ENCODE results near the gene ZDHHC22. TPM values are rescaled to one million over a fixed set of nuclear protein-coding genes. Genes with fewer than 3 reads are reported as not detected.
A peak's percentile ranks its signal among the peaks of the same experiment; 100 is the strongest.

Gene ZDHHC22
- total and polyA plus RNA-seq, 2 of the 13 experiments (the other 11 are each of a cell fraction or from before 2014, with no cell fraction given), result not detected

DNA sequence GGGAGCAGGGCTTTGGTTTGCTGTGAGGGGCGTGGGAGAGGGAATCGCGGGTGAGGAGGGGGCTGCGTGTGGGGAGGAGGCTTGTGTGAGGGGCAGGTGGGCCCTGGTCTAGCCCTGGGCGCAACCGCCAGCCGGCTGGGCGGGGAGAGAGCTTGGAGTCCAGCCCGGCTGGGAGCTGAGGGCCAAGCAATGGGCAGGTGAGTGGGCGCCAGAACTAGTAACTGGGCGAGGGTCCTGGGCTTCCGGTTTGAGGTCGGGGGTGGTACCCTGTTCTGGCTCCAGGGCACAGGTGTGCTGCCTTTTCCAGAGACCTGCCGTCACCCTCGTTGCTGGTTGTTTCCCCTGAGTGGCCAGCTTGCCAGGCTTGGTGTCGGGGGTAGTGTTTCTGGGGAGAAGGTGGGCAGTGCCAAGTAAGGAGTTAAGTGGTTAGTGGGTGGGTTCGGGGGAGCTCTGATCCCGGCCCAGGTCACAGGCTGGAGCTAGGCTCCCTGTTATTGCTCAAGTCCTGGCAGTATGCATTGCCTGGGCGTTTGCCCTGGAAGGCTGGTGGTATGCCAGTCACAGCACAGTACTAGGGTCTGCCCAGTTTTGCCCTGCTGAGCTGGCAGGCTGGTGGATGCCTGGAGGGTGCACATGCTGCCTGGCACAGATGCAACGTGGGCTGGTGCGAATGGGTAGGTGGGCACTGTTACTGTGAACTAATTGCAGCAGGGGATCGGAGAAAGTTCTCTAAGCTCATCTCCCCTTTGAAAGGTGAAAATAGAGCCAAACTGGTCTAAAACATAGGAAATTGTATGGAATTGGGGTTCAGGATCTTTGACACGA, 42.9 kb downstream of the ZDHHC22 start:
- Histone ChIP-seq H3K27ac (ENCODE audit: extremely low read length, insufficient read depth, low read length) (peak overlapping the region; percentile 88), H3K4me1 (ENCODE audit: insufficient read depth, low read length) (peaks cover 24% of the 10 kb centered on the region), H3K36me3 (replicated peaks in 1 of 2; ENCODE audit: control insufficient read depth in 1 of 2, insufficient read depth in 2 of 2, low read length in 2 of 2) (no peaks in the 10 kb centered on the region), H3K9me3 (ENCODE audit: low read length) (no peaks in the 10 kb centered on the region), H3K27me3 (ENCODE audit: control insufficient read depth in 1 of 2, insufficient read depth in 2 of 2, low read length in 2 of 2) (no peaks in the 10 kb centered on the region; a peak in 1 of 5 replicates), H2AFZ (ENCODE audit: low read length) (peak overlapping the region; percentile 76), H3K79me2 (ENCODE audit: insufficient read depth, low read length) (peaks cover 16% of the 10 kb centered on the region), H3K4me2 (ENCODE audit: low read depth, low read length) (peak overlapping the region; percentile 92), H3K9ac (ENCODE audit: insufficient read depth, low read depth, low read length) (peak overlapping the region; percentile 92), H4K20me1 (ENCODE audit: insufficient read depth, low read length) (no peaks in the 10 kb centered on the region), H3K4me3 (replicated peaks in 1 of 3; ENCODE audit: insufficient read depth in 1 of 3, low read depth in 2 of 3, low read length in 3 of 3) (peak overlapping the region; percentile 75 to 97 (median 92))
- WGBS (ENCODE audit: low lambda C conversion rate), result 11% methylated on average over 19 of the region's 23 CpGs
- DNase-seq (ENCODE audit: low spot score) (no peak), ATAC-seq (peak; percentile 52), FAIRE-seq (no peak)
- POLR2A ChIA-PET, result interaction anchor here (1.3 kb wide), 1 partner anchor 55 kb away, joined by 5 read pairs; no protein-coding TSS in a partner anchor
- no TSS peak for BruUV-seq (replicated peaks)
- CTCF ChIA-PET (ENCODE audit: low intra/inter-chr PET ratio, low total read pairs), result no interaction called here
- intact Hi-C loops (cut with micrococcal nuclease; ENCODE audit: unreplicated experiment) (loop anchor here (5.0 kb wide), 1 partner anchor 56 kb away; no protein-coding TSS in a partner anchor), in situ Hi-C loops (cut with HindIII; ENCODE audit: extremely low pct_ligation_motif_present, low pct_unique_long_range_greater_than_20kb) (no loop called here)
- no peak for TF ChIP-seq SP5 (CRISPR knock-in tag; IDR thresholded peaks at IDR 0.05; ENCODE audit: borderline replicate concordance, low read depth)
- peak; percentile 61 for TF ChIP-seq BRD4 (CRISPR knock-in tag; IDR thresholded peaks at IDR 0.05)
- TF ChIP-seq, protein P1, sequence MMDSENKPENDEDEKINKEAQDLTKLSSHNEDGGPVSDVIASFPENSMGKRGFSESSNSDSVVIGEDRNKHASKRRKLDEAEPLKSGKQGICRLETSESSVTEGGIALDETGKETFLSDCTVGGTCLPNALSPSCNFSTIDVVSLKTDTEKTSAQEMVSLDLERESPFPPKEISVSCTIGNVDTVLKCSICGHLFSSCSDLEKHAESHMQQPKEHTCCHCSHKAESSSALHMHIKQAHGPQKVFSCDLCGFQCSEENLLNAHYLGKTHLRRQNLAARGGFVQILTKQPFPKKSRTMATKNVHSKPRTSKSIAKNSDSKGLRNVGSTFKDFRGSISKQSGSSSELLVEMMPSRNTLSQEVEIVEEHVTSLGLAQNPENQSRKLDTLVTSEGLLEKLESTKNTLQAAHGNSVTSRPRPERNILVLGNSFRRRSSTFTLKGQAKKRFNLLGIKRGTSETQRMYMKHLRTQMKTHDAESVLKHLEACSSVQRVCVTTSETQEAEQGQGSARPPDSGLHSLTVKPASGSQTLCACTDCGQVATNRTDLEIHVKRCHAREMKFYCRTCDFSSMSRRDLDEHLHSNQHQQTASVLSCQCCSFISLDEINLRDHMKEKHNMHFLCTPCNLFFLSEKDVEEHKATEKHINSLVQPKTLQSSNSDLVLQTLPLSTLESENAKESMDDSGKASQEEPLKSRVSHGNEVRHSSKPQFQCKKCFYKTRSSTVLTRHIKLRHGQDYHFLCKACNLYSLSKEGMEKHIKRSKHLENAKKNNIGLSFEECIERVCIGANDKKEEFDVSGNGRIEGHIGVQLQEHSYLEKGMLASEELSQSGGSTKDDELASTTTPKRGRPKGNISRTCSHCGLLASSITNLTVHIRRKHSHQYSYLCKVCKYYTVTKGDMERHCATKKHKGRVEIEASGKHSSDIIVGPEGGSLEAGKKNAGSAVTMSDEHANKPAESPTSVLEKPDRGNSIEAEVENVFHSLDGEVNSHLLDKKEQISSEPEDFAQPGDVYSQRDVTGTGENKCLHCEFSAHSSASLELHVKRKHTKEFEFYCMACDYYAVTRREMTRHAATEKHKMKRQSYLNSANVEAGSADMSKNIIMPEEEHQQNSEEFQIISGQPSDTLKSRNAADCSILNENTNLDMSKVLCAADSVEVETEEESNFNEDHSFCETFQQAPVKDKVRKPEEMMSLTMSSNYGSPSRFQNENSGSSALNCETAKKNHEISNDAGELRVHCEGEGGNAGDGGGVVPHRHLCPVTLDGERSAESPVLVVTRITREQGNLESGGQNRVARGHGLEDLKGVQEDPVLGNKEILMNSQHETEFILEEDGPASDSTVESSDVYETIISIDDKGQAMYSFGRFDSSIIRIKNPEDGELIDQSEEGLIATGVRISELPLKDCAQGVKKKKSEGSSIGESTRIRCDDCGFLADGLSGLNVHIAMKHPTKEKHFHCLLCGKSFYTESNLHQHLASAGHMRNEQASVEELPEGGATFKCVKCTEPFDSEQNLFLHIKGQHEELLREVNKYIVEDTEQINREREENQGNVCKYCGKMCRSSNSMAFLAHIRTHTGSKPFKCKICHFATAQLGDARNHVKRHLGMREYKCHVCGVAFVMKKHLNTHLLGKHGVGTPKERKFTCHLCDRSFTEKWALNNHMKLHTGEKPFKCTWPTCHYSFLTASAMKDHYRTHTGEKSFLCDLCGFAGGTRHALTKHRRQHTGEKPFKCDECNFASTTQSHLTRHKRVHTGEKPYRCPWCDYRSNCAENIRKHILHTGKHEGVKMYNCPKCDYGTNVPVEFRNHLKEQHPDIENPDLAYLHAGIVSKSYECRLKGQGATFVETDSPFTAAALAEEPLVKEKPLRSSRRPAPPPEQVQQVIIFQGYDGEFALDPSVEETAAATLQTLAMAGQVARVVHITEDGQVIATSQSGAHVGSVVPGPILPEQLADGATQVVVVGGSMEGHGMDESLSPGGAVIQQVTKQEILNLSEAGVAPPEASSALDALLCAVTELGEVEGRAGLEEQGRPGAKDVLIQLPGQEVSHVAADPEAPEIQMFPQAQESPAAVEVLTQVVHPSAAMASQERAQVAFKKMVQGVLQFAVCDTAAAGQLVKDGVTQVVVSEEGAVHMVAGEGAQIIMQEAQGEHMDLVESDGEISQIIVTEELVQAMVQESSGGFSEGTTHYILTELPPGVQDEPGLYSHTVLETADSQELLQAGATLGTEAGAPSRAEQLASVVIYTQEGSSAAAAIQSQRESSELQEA (CRISPR knock-in tag; IDR thresholded peaks at IDR 0.05; ENCODE audit: not compliant biosample characterization), result no peak
- no peak for TF ChIP-seq HDAC6 (IDR thresholded peaks at IDR 0.05; ENCODE audit: low read depth, low read length)
- TF ChIP-seq REPIN1 (CRISPR knock-in tag; IDR thresholded peaks at IDR 0.05; ENCODE audit: borderline replicate concordance, low read depth), result no peak
- no peak for TF ChIP-seq TSC22D2 (CRISPR knock-in tag; IDR thresholded peaks at IDR 0.05; ENCODE audit: borderline replicate concordance)
- no peak for TF ChIP-seq ZEB1 (IDR thresholded peaks at IDR 0.05; ENCODE audit: insufficient replicate concordance, low read depth)
- no peak for TF ChIP-seq ZFP62 (CRISPR knock-in tag; IDR thresholded peaks at IDR 0.05)
- peak; percentile 17; the same call in 1 of the 2 replicates for TF ChIP-seq GLI4 (CRISPR knock-in tag; IDR thresholded peaks at IDR 0.05; ENCODE audit: borderline replicate concordance)
- 0 out of 2 replicates have a peak, but pooled peaks have one; percentile 43 for TF ChIP-seq KLF13 (CRISPR knock-in tag; IDR thresholded peaks at IDR 0.05)
- TF ChIP-seq ZFP90 (CRISPR knock-in tag; IDR thresholded peaks at IDR 0.05; ENCODE audit: borderline replicate concordance), result peak; percentile 73; the same call in 1 of the 2 replicates
- TF ChIP-seq SIX1 (CRISPR knock-in tag; IDR thresholded peaks at IDR 0.05; ENCODE audit: borderline replicate concordance), result no peak
- TF ChIP-seq RARA (CRISPR knock-in tag; IDR thresholded peaks at IDR 0.05), result no peak
- no peak for TF ChIP-seq PHF21A (CRISPR knock-in tag; IDR thresholded peaks at IDR 0.05)
- 0 out of 2 replicates have a peak, but pooled peaks have one; percentile 52 for TF ChIP-seq ZNF501 (CRISPR knock-in tag; IDR thresholded peaks at IDR 0.05)
- TF ChIP-seq CBX2 (IDR thresholded peaks at IDR 0.05; ENCODE audit: low read depth, low read length), result no peak
- no peak for TF ChIP-seq CBX2 (CRISPR knock-in tag; IDR thresholded peaks at IDR 0.05; ENCODE audit: low read depth)

Data from HepG2 (cell line).